GM23338 (cell line): ENCODE results near the gene ADI1. TPM values are rescaled to one million over a fixed set of nuclear protein-coding genes. Genes with fewer than 3 reads are reported as not detected.

ENCODE experiments used
- ATAC-seq: fragments of 200-7000 bp; cut with Tn5 transposase; 3 replicates; pipeline ENCODE4 v1.9.1; 2020
- DNase-seq: peaks from one replicate; pipeline ENCODE4 v3.0.0-alpha.2; 2015; ENCODE audit warnings: low spot score
- H2AFZ ChIP-seq: fragments of 200-600 bp; sonication (generic); 2 replicates; pipeline ENCODE4 v1.8.0; 2016; ENCODE audit warnings: antibody characterized with exemption, mild to moderate bottlenecking, moderate library complexity
- H3F3A ChIP-seq: fragments of 200-600 bp; sonication (generic); replicated peaks from 2 replicates; pipeline ENCODE4 v1.8.0; 2017; ENCODE audit warnings: antibody characterized with exemption, mixed run types, low read depth
- H3K27ac ChIP-seq: fragments of 200-600 bp; sonication (generic); 2 replicates; pipeline ENCODE4 v1.6.1; 2016; ENCODE audit warnings: low read depth
- H3K27me3 ChIP-seq: fragments of 200-600 bp; sonication (generic); 2 replicates; pipeline ENCODE4 v1.8.0; 2016; ENCODE audit warnings: mild to moderate bottlenecking, mixed run types, moderate library complexity; ENCODE audit not compliant: insufficient read depth
- H3K36me3 ChIP-seq: fragments of 200-600 bp; sonication (generic); 2 replicates; pipeline ENCODE4 v1.8.0; 2016; ENCODE audit warnings: mild to moderate bottlenecking; ENCODE audit not compliant: insufficient read depth
- H3K4me1 ChIP-seq: fragments of 200-600 bp; sonication (generic); 2 replicates; pipeline ENCODE4 v1.8.0; 2016; ENCODE audit warnings: mild to moderate bottlenecking, moderate library complexity; ENCODE audit not compliant: insufficient read depth
- H3K4me2 ChIP-seq: fragments of 200-600 bp; sonication (generic); 2 replicates; pipeline ENCODE4 v1.7.1; 2017; ENCODE audit warnings: mixed run types
- H3K4me3 ChIP-seq: fragments of 200-600 bp; sonication (generic); 2 replicates; pipeline ENCODE4 v1.6.1; 2016; ENCODE audit warnings: mixed run types
- H3K79me2 ChIP-seq: fragments of 200-600 bp; sonication (generic); replicated peaks from 2 replicates; pipeline ENCODE4 v1.8.0; 2017; ENCODE audit warnings: mild to moderate bottlenecking; ENCODE audit not compliant: insufficient read depth
- H3K9me2 ChIP-seq: fragments of 200-600 bp; sonication (generic); 2 replicates; pipeline ENCODE4 v1.8.0; 2017; ENCODE audit not compliant: insufficient read depth
- H4K20me1 ChIP-seq: fragments of 200-600 bp; sonication (generic); replicated peaks from 2 replicates; pipeline ENCODE4 v1.8.0; 2017; ENCODE audit warnings: mild to moderate bottlenecking; ENCODE audit not compliant: insufficient read depth
- H3K27ac Mint-ChIP-seq: 2 replicates; pipeline ENCODE4 v1.8.0; 2020; ENCODE audit warnings: inconsistent platforms, mild to moderate bottlenecking, moderate library complexity, mixed read lengths
- H3K27me3 Mint-ChIP-seq: 3 replicates; pipeline ENCODE4 v1.8.0; 2022; ENCODE audit warnings: low read depth, mild to moderate bottlenecking, moderate library complexity, mixed read lengths, inconsistent platforms; ENCODE audit not compliant: insufficient read depth, poor library complexity
- H3K36me3 Mint-ChIP-seq: 3 replicates; pipeline ENCODE4 v1.8.0; 2021; ENCODE audit warnings: low read depth, mild to moderate bottlenecking, inconsistent platforms, moderate library complexity, mixed read lengths
- H3K4me1 Mint-ChIP-seq: 3 replicates; pipeline ENCODE4 v1.8.0; 2020; ENCODE audit warnings: mild to moderate bottlenecking, inconsistent platforms, mixed read lengths
- H3K4me3 Mint-ChIP-seq: 3 replicates; pipeline ENCODE4 v1.8.0; 2021; ENCODE audit warnings: moderate library complexity, mild to moderate bottlenecking, inconsistent platforms, mixed read lengths
- H3K9me3 Mint-ChIP-seq: 3 replicates; pipeline ENCODE4 v1.8.0; 2020; ENCODE audit warnings: moderate library complexity, mild to moderate bottlenecking, inconsistent platforms, mixed read lengths
- CREB1 ChIP-seq: fragments of 250-450 bp; sonication (Bioruptor Pico); IDR thresholded peaks from 2 replicates; pipeline ENCODE4 v1.5.0; 2020; ENCODE audit warnings: low read depth, mild to moderate bottlenecking, moderate library complexity
- ETS1 ChIP-seq: IDR thresholded peaks from 2 replicates; pipeline ENCODE4 v1.6.1; 2016; ENCODE audit warnings: antibody characterized with exemption
- EZH2phosphoT487 ChIP-seq: fragments of 200-600 bp; sonication (generic); IDR thresholded peaks from one replicate; pipeline ENCODE4 v1.8.1; 2018; ENCODE audit warnings: antibody characterized with exemption; ENCODE audit not compliant: unreplicated experiment
- REST ChIP-seq: IDR thresholded peaks from one replicate; pipeline ENCODE4 v1.6.1; 2018; ENCODE audit warnings: antibody characterized with exemption; ENCODE audit not compliant: unreplicated experiment
- STAT1 ChIP-seq: IDR thresholded peaks from one replicate; pipeline ENCODE4 v1.6.1; 2016; ENCODE audit warnings: antibody characterized with exemption; ENCODE audit not compliant: unreplicated experiment
- ZNF114 ChIP-seq: fragments of 250-450 bp; sonication (Bioruptor Pico); IDR thresholded peaks from 2 replicates; pipeline ENCODE4 v1.5.0; 2020; ENCODE audit warnings: mild to moderate bottlenecking, moderate library complexity
- ZNF462 ChIP-seq: fragments of 250-450 bp; sonication (Bioruptor Pico); IDR thresholded peaks from 2 replicates; pipeline ENCODE4 v1.5.0; 2020; ENCODE audit warnings: mild to moderate bottlenecking, moderate library complexity
- polyA plus RNA-seq: library from polyadenylated mRNA; unstranded; fragments of >200 nt; fragmentation: Nextera tagmentation; extraction: Ambion mirVana; gene quantifications from 2 replicates; pipeline ENCODE4 v1.2.1, GENCODE V29; 2016
- total RNA-seq: library from RNA; depleted of rRNA; stranded (reverse); fragments of >200 nt; shearing (Covaris generic); gene quantifications from 2 replicates; pipeline ENCODE4 v1.2.3, GENCODE V29; 2014

The ADI1 gene
- total and polyA plus RNA-seq, 2 experiments from 2014 or later = 16.3 to 31.9 TPM

- TF ChIP-seq ZNF462 (CRISPR knock-in tag) (no peak), STAT1 (no peak), REST (no peak)
These were observed 54.8 kb downstream of the ADI1 start (continued) for GRCh38 chr2:3464401-3465005.

DNA sequence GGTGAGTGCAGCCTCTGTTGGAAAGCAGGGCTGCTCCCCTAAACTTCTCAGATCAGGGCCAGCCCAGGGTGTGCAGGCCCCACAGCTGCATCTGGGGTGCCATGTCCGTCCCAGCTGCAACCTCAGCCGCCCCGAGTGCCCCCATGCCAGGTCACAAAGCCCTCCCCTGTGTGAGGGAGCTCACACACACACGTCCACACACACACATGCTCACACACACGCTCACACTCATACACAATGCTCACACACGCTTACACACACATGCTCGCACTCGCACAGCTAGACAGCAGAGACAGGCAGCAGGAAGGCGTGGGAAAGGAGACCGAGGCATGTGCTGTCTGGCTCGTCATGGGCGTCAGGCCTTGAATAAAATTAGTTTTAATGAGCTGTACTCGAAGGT, 55.4 kb downstream of the ADI1 start:
- no peak for DNase-seq
- ATAC-seq = no peak
- Mint-ChIP-seq H3K36me3 (peaks cover 22% of the 10 kb centered on the region), H3K27me3 (peaks cover 10% of the 10 kb centered on the region), H3K27ac (peak overlapping the region; percentile 77), H3K4me3 (no peak overlapping the region), H3K9me3 (no peaks in the 10 kb centered on the region), H3K4me1 (peaks cover 28% of the 10 kb centered on the region)
- Histone ChIP-seq H3K27me3 (no peaks in the 10 kb centered on the region), H2AFZ (no peak overlapping the region), H3K9me2 (no peaks in the 10 kb centered on the region), H3K36me3 (no peaks in the 10 kb centered on the region), H3K4me3 (no peak overlapping the region), H4K20me1 (no peaks in the 10 kb centered on the region), H3K4me2 (no peak overlapping the region), H3K27ac (no peak overlapping the region), H3K4me1 (no peaks in the 10 kb centered on the region), H3K79me2 (no peaks in the 10 kb centered on the region), H3F3A (no peaks in the 10 kb centered on the region)
- TF ChIP-seq CREB1 (CRISPR knock-in tag) (no peak), ZNF114 (CRISPR knock-in tag) (no peak), STAT1 (no peak), EZH2phosphoT487 (no peak), ETS1 (no peak), REST (no peak)
